ENCODE data around the gene PATE1.

DNA sequence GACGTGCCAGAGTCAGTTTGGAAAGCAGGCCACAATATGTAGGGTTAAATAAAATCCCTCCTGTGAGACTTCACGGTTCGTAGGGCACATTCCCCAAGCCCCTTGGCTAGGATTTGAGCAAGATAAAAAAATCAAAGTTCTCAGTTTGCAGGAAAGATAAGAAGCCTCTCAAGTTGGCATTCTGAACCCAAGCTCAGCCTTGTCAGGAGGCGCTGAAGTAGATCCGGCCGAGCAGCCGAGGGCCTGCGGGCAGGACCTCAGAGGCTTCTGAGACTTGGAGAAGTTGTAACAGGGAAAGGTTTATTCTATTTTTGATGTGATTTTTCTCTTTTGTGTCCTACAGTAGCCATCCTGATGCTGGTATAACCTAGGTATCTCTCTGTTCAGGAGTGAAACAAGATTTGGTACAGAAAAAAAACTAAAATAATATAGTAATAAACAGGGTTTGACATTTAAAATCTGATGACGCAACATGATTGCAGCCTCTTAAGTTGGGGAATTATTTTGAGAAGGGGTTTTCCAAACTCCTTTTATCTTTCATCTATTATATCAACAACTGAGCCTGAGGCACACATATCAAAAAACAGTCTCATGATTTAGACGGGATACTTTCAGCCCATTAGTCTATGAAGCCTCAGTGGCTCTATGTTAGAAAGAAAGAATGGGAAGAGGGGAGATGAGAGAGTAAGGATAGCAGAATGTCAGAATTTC is 22.4 kb downstream of the PATE1 start:
- TF ChIP-seq CTCF (IDR thresholded peaks at IDR 0.05; ENCODE audit: poor library complexity) (no peak), EZH2 (IDR thresholded peaks at IDR 0.05; ENCODE audit: borderline replicate concordance) (no peak), EZH2phosphoT487 (IDR thresholded peaks at IDR 0.05; ENCODE audit: low read depth, severe bottlenecking, unreplicated experiment) (no peak)
